PFSK-1 (cell line): Measurements from ENCODE around the gene IRF1.

ENCODE experiments used
- FOXP2 ChIP-seq: optimal IDR thresholded peaks from 2 replicates; pipeline ENCODE3; 2011; ENCODE audit warnings: borderline replicate concordance, control low read depth, inconsistent platforms; ENCODE audit not compliant: insufficient read depth; ENCODE audit errors: extremely low read length, extremely low read depth
- POLR2AphosphoS5 ChIP-seq: IDR thresholded peaks from 2 replicates; pipeline ENCODE4 v1.6.1; 2012; ENCODE audit warnings: low read depth, mild to moderate bottlenecking, control low read depth, low read length, moderate library complexity
- REST ChIP-seq, 2 experiments: IDR thresholded peaks; 2 replicates each; pipeline versions ENCODE4 v1.6.1 to v1.8.0; 2011 to 2012; ENCODE audit warnings: low read depth in 2 of 2, low read length in 2 of 2, control low read depth in 1 of 2, inconsistent platforms in 1 of 2, mild to moderate bottlenecking in 1 of 2, moderate library complexity in 1 of 2; ENCODE audit not compliant: insufficient read depth in 1 of 2
- SIN3A ChIP-seq: IDR thresholded peaks from 2 replicates; pipeline ENCODE4 v1.6.1; 2012; ENCODE audit warnings: mild to moderate bottlenecking, low read length, moderate library complexity, borderline replicate concordance; ENCODE audit not compliant: insufficient read depth
- TAF1 ChIP-seq: IDR thresholded peaks from 2 replicates; pipeline ENCODE4 v1.6.1; 2012; ENCODE audit warnings: low read length, control low read depth, borderline replicate concordance; ENCODE audit not compliant: insufficient read depth

Gene IRF1

DNA sequence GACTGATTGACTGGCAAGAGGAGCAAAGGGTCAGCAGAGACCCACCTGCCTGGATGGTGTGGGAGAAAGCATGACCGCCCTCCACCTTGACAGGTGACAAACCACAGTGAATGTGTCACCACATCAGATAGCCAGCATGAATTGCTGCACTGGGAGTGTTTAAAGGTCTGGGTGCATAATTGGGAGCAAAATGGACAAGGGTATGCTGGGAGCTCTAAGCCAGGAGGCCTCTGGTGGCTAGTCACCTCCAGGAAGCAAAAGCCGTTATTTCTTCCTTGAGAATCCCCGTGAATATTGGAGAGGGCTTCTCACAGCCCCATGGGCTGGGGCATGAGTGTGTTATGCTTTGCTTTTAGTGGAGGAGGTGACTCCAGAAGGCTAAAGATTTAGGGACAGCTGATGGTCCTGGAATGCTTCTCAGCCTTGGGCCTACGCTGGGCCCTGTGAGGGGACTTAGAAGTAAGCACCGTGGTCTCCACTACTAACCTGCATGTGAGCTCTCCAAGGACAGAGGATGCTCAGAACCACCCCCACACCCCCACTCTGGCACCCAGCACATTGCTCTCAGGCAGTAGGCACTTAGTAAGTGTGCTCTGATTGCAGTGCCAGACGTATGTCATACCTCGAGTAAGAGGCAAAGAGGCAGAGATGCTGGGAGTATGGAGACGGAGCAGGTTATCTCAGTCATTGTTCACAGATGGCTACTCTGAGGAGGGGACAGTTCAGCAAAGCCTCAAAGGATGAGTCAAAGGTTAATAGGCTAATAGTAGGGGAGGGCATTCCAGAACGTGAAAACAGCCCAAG lies 9.1 kb upstream of the IRF1 start:
- no peak for TF ChIP-seq REST (IDR thresholded peaks at IDR 0.05; ENCODE audit: insufficient read depth in 1 of 2, low read depth in 2 of 2, low read length in 2 of 2)
- TF ChIP-seq SIN3A: no peak
- no peak for TF ChIP-seq POLR2AphosphoS5
- no peak for TF ChIP-seq FOXP2
- no peak for TF ChIP-seq TAF1

DNA sequence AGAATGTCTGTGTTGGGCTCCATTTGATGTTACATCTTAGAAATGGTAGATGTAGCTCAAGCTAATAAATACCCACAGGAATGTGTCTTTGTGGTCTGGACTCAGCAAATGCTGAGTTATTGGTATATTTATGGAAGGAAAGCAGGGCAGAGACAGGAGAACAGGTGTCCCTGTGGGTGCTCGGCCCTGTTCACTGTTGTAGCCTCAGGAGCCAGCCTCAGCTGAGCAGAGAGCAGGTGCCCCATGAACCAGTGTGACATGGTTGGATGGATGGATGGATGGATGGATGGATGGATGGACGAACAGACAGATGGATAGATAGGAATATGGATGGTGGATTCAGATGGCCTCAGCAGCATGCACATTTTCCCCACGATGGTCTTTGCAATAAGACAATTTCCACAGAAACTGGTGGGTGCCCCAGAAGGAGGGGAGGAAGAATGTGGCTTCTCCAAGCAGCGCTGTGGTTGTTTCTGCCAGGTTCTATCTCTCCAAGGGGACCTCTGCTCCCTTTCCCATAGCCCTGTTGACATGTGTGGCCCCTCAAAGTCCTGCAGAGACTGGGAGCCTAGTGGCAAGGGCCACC lies 8.2 kb upstream of the IRF1 start:
- TF ChIP-seq SIN3A (no peak), TAF1 (no peak), REST (IDR thresholded peaks at IDR 0.05; ENCODE audit: insufficient read depth in 1 of 2, low read depth in 2 of 2, low read length in 2 of 2) (no peak), FOXP2 (no peak), POLR2AphosphoS5 (no peak)

- TF ChIP-seq SIN3A (no peak), FOXP2 (no peak), REST (IDR thresholded peaks at IDR 0.05; ENCODE audit: insufficient read depth in 1 of 2, low read depth in 2 of 2, low read length in 2 of 2) (no peak), TAF1 (no peak), POLR2AphosphoS5 (no peak)
Observed at GRCh38 chr5:132498152-132498551, 7.6 kb upstream of the IRF1 start.

DNA sequence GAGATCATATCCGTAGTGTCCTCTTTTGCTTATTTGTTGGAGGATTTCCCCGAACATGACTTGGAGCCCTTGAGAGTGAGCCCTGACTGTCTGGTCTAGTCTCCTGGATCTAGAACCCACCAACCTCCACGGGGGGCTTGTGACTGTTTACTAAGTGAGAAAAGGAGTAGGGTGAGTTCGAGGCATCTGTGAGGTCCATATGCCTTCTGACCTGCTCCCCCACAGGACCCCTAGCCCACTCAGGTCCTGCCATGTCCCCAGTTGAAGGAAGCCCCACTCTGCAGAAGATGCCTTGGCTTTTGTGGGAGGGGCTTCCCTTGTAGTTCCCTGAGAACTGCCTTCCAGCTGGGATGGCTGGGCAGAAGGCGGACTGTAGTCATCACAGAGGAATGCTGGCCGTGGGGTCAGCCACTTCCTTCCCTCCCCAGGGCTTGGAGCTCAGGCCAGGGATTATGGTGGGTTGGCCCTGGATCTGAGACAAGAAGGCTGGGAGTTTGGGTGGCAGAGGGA lies 7.0 kb upstream of the IRF1 start:
- TF ChIP-seq TAF1: no peak
- no peak for TF ChIP-seq REST (IDR thresholded peaks at IDR 0.05; ENCODE audit: insufficient read depth in 1 of 2, low read depth in 2 of 2, low read length in 2 of 2)
- TF ChIP-seq POLR2AphosphoS5: no peak
- no peak for TF ChIP-seq SIN3A
- no peak for TF ChIP-seq FOXP2
